ENCODE measurements around the gene ZSCAN12. TPM values are rescaled to one million over a fixed set of nuclear protein-coding genes. Genes with fewer than 3 reads are reported as not detected.

The ZSCAN12 gene
- total and polyA plus RNA-seq, 2 of the 13 experiments (the other 11 are each of a cell fraction or from before 2014, with no cell fraction given): 2.8 to 8.9 TPM

DNA sequence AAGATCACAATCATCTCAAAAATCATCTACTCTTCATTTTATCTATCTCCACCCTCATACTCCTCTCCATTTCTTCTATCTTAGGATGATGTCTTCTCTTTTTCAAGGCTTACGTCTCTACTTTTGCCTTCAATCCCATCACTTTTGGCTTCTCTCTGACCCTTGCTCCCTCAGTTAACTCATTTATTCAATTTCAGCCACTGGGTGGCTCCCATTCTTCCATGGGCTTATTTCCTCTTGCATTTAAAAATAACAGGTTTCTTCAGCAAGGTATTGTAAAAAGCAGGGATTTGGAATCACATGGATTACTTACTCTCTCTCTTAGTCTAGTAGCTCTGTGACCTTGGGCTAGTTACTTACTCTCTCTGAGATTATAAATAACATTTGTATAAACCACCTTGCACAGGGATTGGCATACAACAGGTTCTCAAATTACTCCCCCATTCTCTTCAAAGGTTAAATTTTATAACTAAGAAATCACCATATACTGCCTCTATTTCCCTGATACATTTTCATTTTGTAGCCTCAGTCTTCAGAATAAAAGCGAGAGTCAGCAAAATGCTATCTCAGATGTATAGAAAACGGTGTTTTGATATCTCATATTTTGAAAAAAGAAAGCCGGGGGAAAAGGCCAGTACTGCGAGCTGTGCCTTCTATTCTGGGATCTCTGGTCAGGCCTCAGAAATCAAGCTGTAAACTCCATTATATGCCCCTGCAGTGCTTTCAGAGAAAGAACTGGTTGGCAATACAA, 5.5 kb downstream of the ZSCAN12 start (continued):
- TF ChIP-seq ZNF768 (CRISPR knock-in tag; IDR thresholded peaks at IDR 0.05): no peak
- TF ChIP-seq CREM (IDR thresholded peaks at IDR 0.05): no peak
- TF ChIP-seq CREM (CRISPR knock-in tag; IDR thresholded peaks at IDR 0.05): no peak
- no peak for TF ChIP-seq KDM6A (CRISPR knock-in tag; IDR thresholded peaks at IDR 0.05; ENCODE audit: low read depth)
- TF ChIP-seq, protein P1, sequence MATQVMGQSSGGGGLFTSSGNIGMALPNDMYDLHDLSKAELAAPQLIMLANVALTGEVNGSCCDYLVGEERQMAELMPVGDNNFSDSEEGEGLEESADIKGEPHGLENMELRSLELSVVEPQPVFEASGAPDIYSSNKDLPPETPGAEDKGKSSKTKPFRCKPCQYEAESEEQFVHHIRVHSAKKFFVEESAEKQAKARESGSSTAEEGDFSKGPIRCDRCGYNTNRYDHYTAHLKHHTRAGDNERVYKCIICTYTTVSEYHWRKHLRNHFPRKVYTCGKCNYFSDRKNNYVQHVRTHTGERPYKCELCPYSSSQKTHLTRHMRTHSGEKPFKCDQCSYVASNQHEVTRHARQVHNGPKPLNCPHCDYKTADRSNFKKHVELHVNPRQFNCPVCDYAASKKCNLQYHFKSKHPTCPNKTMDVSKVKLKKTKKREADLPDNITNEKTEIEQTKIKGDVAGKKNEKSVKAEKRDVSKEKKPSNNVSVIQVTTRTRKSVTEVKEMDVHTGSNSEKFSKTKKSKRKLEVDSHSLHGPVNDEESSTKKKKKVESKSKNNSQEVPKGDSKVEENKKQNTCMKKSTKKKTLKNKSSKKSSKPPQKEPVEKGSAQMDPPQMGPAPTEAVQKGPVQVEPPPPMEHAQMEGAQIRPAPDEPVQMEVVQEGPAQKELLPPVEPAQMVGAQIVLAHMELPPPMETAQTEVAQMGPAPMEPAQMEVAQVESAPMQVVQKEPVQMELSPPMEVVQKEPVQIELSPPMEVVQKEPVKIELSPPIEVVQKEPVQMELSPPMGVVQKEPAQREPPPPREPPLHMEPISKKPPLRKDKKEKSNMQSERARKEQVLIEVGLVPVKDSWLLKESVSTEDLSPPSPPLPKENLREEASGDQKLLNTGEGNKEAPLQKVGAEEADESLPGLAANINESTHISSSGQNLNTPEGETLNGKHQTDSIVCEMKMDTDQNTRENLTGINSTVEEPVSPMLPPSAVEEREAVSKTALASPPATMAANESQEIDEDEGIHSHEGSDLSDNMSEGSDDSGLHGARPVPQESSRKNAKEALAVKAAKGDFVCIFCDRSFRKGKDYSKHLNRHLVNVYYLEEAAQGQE (IDR thresholded peaks at IDR 0.05; ENCODE audit: borderline replicate concordance in 1 of 2, low read depth in 1 of 2, low read length in 2 of 2): no peak
- no peak for TF ChIP-seq SP5 (CRISPR knock-in tag; IDR thresholded peaks at IDR 0.05; ENCODE audit: borderline replicate concordance, low read depth)
- TF ChIP-seq, protein P2, sequence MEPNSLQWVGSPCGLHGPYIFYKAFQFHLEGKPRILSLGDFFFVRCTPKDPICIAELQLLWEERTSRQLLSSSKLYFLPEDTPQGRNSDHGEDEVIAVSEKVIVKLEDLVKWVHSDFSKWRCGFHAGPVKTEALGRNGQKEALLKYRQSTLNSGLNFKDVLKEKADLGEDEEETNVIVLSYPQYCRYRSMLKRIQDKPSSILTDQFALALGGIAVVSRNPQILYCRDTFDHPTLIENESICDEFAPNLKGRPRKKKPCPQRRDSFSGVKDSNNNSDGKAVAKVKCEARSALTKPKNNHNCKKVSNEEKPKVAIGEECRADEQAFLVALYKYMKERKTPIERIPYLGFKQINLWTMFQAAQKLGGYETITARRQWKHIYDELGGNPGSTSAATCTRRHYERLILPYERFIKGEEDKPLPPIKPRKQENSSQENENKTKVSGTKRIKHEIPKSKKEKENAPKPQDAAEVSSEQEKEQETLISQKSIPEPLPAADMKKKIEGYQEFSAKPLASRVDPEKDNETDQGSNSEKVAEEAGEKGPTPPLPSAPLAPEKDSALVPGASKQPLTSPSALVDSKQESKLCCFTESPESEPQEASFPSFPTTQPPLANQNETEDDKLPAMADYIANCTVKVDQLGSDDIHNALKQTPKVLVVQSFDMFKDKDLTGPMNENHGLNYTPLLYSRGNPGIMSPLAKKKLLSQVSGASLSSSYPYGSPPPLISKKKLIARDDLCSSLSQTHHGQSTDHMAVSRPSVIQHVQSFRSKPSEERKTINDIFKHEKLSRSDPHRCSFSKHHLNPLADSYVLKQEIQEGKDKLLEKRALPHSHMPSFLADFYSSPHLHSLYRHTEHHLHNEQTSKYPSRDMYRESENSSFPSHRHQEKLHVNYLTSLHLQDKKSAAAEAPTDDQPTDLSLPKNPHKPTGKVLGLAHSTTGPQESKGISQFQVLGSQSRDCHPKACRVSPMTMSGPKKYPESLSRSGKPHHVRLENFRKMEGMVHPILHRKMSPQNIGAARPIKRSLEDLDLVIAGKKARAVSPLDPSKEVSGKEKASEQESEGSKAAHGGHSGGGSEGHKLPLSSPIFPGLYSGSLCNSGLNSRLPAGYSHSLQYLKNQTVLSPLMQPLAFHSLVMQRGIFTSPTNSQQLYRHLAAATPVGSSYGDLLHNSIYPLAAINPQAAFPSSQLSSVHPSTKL (CRISPR knock-in tag; IDR thresholded peaks at IDR 0.05): 0 out of 2 replicates have a peak, but pooled peaks have one; percentile 8
- TF ChIP-seq HNF4G (IDR thresholded peaks at IDR 0.05; ENCODE audit: borderline replicate concordance, low read depth, low read length): peak; percentile 49
- no peak for TF ChIP-seq HNF4G (CRISPR knock-in tag; IDR thresholded peaks at IDR 0.05; ENCODE audit: borderline replicate concordance, low read depth)
- peak; percentile 40; the same call in 1 of the 2 replicates for TF ChIP-seq SMC3 (IDR thresholded peaks at IDR 0.05; ENCODE audit: low read length)
- TF ChIP-seq, protein P3, sequence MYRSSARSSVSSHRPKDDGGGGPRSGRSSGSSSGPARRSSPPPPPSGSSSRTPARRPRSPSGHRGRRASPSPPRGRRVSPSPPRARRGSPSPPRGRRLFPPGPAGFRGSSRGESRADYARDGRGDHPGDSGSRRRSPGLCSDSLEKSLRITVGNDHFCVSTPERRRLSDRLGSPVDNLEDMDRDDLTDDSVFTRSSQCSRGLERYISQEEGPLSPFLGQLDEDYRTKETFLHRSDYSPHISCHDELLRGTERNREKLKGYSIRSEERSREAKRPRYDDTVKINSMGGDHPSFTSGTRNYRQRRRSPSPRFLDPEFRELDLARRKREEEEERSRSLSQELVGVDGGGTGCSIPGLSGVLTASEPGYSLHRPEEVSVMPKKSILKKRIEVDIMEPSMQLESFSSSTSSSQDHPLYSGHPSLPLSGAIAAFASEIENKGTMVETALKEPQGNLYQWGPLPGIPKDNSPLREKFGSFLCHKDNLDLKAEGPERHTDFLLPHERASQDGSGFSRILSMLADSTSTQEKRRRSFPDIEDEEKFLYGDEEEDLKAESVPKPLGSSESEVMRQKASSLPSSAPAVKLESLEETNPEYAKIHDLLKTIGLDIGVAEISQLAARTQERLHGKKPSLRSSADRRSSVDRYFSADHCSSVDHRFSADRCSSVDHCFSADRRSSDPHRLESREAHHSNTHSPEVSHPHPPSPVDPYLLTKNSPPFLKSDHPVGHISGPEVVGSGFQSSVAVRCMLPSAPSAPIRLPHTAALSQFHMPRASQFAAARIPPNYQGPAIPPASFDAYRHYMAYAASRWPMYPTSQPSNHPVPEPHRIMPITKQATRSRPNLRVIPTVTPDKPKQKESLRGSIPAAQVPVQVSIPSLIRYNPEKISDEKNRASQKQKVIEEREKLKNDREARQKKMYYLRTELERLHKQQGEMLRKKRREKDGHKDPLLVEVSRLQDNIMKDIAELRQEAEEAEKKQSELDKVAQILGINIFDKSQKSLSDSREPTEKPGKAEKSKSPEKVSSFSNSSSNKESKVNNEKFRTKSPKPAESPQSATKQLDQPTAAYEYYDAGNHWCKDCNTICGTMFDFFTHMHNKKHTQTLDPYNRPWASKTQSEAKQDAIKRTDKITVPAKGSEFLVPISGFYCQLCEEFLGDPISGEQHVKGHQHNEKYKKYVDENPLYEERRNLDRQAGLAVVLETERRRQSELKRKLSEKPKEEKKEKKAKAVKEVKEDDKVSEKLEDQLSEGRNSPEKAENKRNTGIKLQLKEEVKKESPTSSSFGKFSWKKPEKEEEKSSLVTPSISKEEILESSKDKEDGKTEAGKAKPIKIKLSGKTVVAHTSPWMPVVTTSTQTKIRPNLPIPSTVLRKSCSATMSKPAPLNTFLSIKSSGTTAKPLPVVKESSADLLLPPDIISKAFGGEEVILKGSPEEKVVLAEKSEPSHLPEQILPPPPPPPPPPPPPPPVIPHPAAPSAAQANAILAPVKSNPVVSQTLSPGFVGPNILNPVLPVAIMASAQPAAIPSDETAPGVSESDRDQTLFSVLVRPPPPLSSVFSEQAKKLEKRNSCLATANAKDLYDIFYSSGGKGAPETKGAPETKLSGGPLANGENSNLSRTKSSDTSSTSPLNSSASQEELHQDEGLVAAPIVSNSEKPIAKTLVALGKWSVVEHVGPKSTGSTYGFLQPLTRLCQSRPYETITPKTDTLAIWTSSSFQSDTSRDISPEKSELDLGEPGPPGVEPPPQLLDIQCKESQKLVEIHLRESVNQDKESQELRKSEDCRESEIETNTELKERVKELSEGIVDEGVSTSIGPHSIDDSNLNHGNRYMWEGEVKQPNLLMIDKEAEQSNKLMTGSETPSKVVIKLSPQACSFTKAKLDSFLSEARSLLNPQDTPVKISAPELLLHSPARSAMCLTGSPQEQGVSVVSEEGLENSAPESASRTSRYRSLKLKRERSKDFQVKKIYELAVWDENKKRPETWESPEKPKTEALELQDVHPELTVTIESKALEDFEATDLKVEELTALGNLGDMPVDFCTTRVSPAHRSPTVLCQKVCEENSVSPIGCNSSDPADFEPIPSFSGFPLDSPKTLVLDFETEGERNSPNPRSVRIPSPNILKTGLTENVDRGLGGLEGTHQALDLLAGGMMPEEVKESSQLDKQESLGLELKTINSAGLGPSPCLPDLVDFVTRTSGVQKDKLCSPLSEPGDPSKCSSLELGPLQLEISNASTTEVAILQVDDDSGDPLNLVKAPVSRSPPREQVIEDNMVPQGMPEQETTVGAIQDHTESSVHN (CRISPR knock-in tag; IDR thresholded peaks at IDR 0.05): no peak

Measured in HepG2 (cell line).